Measurements from ENCODE around the gene NAXD.
"Not testable (repeated sequence)": the region's sequence is repeated elsewhere in the genome, so short reads cannot be mapped to it uniquely, and the experiment has no call there.

The NAXD gene

GRCh38 chr13:110628952-110629701 lies 13.8 kb downstream of the NAXD start:
- FAIRE-seq, result no peak

GRCh38 chr13:110629735-110630134 lies 14.4 kb downstream of the NAXD start:
- FAIRE-seq, result no peak

DNA sequence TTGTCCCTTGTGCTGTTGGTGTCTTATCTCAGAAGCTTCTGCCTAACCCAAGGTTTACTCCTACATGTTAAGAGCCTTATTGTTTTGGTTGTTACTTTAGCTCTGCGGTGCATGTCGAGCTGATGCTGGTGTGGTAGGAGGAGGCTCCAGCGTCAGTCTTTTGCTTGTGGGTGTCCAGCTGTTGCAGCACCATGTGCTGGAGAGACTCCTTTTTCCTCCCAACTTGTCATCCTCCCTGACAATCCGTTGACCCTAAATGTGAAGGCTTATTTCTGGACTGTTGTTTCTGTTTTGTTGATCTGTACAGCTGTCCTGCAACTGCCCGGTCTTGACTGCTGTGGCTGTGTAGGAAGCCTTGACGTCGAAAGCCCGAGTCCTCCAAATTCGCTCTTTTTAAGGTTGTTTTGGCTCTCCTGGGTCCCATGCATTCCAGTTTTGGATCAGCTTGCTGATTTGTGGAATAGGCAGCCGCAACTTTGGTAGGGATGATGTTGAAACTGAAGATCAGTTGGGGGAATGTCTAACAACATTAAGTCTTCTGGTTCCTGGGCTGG lies 15.3 kb downstream of the NAXD start:
- FAIRE-seq, result no peak

- FAIRE-seq, result not testable (repeated sequence)
These were observed 16.9 kb downstream of the NAXD start for GRCh38 chr13:110632255-110632654.

- no peak for FAIRE-seq
These were observed 18.4 kb downstream of the NAXD start for GRCh38 chr13:110633776-110634175.

GRCh38 chr13:110634558-110634957 lies 19.2 kb downstream of the NAXD start:
- FAIRE-seq, result no peak

DNA sequence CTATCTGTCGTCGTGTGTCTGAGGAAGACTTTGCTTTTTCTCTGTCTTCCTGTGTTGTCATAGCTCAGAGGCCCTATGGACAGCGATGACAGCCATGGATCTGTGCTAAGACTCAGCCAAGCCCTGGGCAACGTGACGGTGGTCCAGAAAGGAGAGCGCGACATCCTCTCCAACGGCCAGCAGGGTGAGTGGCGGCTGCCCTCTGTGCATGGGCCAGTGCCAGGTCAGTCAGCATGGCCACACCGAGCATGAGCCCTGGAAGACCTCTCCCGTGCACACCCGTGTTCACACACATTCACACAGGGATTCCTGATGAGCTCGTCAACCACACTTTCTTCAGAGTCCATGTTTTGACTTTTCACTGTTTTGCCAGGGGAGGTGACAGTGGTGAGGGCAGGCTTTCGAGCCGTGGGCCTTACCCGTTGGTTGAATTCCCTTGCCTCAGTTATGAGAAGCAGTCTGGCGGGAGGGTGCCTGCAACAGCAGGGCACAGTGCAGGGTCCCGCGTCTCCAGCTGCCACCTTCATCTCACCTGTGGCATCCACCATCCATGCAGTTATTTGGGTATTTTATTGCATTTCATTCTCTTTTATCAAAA lies 20.2 kb downstream of the NAXD start:
- FAIRE-seq, result no peak

- no peak for FAIRE-seq
These were observed 20.7 kb downstream of the NAXD start for GRCh38 chr13:110636053-110636475.

DNA sequence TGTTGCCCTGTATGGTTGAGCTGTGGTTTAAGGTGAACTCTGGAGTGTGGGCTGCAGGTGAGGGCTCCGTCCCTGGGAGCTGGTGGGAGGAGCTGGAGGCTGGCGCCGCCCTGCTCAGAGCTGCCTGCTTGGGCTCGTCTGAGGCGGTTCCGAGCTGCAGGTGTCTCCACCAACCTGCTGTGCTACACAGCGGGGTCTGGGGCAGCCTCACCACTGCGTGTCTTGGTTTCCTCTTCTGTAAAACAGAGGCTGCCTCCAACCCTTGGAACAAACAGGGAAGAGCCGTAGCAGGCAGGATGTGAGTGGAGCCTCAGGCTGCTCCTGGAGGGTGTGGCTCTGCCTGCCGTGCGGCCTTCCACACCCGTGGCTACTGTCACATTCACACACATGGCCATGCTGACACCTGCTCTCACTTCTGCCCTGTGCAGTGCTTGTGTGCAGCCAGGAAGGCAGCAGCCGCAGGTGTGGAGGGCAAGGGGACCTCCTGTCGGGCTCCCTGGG lies 21.4 kb downstream of the NAXD start:
- FAIRE-seq, result no peak

- FAIRE-seq, result no peak
These were observed 21.9 kb downstream of the NAXD start for GRCh38 chr13:110637275-110637674.

DNA sequence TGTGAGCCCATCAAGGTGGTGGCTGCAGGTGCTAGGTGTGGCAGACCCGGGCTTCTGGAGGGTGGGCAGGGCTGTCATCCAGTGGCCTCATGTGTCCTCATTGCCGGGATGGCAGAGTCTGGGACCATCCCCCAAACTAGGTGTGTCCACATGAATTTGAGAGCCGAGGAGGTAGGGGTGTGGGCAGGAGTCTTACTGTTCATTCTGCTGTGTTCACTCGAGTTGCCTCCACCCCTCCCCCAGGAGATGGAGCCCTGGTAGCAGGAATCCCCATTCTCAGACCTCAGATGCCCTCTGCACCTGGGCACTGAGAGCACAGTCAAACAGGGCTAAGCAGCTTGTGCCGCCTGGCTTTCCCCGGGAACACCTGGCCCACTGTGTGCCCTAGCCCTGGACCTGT lies 22.4 kb downstream of the NAXD start:
- FAIRE-seq, result no peak

GRCh38 chr13:110638257-110638656 lies 22.9 kb downstream of the NAXD start:
- FAIRE-seq, result no peak

DNA sequence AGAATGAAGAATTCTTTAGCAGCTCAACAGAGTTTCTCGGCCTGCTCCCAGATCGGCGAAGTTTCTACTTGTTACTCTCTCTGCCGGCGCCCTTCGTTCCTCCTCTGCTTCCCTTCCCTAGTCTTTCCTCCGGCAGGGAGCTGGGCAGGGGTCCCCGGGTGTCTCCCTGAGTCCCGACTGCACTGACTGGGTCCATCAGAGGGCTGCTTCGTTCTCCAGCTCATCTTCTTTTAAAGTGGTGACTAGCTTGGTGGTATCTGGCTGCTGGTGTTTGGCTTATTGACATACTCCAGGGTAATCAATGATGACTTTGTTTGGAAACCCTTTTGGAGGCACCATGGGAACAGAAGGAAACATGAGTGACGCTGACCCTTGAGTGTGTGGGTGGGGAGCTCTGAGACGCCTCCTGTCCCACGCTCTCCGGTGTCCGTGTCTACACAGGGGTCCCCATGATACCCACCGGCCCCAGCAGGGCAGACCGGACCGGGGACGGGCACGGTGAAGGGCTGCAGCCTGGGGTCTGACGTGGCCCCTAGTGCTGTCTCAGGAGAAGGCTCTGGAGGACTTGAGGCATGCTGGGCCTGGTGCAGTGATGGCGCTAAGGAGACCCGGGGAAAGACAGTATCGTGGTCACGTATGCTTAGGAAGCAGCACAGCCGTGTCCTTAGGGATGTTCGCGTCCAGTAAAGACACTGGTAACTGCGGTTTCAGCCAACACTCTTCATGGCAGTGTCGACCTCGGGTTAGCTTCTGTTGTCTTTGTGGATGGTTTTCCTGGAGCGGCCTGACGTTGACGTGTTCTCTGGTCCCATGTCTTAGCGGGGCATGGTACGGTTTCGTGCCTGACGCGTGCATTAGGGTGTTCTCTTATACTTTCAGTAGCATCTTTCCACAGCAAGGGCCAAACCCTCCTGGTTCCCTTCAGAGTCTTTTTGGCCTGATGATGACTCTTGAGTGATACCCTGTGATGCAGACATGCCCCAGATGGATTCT lies 23.8 kb downstream of the NAXD start:
- FAIRE-seq, result no peak

GRCh38 chr13:110639935-110640334 lies 24.6 kb downstream of the NAXD start:
- no peak for FAIRE-seq

DNA sequence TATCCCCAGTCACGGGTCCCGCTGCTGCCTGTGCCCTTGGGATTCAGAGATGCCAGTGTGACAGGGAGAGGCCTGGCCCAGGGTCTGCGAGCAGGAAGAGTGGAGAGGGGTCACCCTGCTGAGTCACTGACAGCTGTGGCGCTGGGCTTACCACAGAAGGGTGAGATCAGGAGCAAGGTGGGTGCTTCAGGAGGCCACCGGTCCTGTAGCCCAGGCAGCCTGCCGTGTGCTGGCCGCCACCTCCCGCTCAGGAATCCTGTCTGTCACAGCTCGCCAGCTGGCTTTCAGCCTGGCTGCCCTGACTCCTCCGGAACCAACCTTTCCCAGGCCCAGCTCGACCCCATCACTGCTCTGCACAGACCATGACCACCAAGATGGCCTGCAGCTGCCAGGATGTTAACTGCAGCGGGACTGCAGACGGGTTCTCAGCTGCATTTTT lies 25.3 kb downstream of the NAXD start:
- no peak for FAIRE-seq

DNA sequence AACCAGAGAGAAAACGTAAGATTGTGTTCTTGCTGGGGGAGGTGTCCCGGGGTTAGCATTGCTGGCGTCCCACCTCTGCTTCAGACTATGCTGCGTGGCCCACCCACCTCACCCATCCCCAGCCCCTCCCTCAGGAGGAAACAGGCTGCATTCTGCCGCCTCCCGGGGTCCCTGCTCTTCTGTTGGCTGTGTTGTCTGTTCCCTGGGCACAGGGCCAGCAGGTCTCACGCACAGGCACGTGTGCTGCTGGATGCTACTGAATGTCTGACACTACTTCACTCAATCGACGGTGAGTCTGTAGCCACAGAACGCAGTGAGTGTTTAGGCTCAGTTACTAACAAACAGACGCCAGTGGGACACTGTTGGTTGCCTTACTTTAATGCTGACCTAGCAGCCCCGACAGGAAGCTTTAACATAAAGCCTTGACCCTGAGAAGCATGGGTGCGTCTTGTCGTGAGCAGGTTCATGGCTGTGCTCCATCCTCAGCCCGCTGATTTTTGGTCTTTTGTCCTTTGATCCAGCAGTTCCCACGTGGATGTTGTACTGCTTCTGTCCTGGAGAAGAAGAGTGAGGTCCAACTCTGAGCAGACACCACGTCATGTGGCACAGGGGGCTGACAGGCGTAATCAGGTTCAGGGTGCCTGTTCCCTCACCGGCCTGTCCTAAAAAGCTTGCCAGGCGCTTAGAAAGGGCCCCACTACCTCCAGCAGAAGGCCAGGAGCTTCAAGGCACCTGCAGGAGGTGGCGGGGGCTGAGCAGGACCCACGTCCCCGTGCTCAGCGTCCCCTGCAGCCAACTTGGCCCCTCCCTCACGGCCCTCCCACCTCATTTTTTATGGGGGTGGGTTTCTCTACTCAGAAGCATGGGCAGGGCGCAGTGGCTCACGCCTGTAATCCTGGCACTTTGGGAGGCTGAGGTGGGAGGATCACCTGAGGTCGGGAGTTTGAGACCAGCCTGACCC lies 26.0 kb downstream of the NAXD start:
- FAIRE-seq, result no peak

- no peak for FAIRE-seq
These were observed 27.1 kb downstream of the NAXD start for GRCh38 chr13:110642291-110642981.

DNA sequence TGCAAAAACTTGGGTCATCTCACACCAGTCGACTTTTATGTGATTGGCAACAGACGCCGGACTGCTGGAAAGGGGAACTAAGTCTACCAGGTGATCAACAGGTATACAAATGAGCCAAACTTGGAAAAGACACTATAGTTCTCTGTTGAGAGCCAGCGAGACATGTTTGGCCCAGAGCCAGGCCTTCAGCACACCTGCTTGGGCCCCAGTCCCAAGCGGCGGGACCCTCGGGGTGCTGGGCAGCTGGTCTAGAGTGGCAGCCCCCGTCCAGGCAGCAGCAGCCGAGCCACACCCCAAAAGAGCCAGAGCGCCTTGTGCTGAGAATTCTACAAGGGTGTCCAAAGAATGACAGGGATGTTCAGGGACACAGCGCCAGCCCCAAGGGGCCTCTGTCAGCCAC lies 28.0 kb downstream of the NAXD start:
- FAIRE-seq, result no peak

- FAIRE-seq, result no peak
These were observed 28.6 kb downstream of the NAXD start for GRCh38 chr13:110643768-110644421.

GRCh38 chr13:110644892-110645521 lies 29.7 kb downstream of the NAXD start:
- FAIRE-seq, result no peak
